GM12878 (cell line): Measurements from ENCODE around the gene B9D1. TPM values are rescaled to one million over a fixed set of nuclear protein-coding genes. Genes with fewer than 3 reads are reported as not detected.

ENCODE experiments used
- ATAC-seq: fragments of 200-7000 bp; cut with Tn5 transposase; 3 replicates; pipeline ENCODE4 v1.9.1; 2020; ENCODE audit warnings: mild to moderate bottlenecking, moderate library complexity
- BruUV-seq: library from RNA; stranded (reverse); fragments of 400-500 nt; replicated peaks from 2 replicates; lab custom pipeline; 2021; lab: Mats Ljungman, UMichigan
- CTCF ChIA-PET: fragments of 300-600 bp; sonication (Branson Sonifier 250); formaldehyde crosslinking; extraction: SDS; loops from one replicate; lab custom pipeline; 2021; ENCODE audit warnings: inconsistent platforms; lab: Yijun Ruan, JAX
- POLR2A ChIA-PET: fragments of 350-600 bp; formaldehyde crosslinking; extraction: SDS; loops from one replicate; lab custom pipeline; 2021; ENCODE audit warnings: inconsistent platforms; lab: Charles Lee
- RAD21 ChIA-PET: fragments of 300-600 bp; sonication (Branson Sonifier 250); formaldehyde crosslinking; loops from one replicate; lab custom pipeline; 2023; ENCODE audit warnings: antibody characterized with exemption; ENCODE audit not compliant: unreplicated experiment; lab: Charles Lee
- SMC1A ChIA-PET: fragments of 300-600 bp; sonication (Branson Sonifier 250); formaldehyde crosslinking; loops from one replicate; lab custom pipeline; 2023; ENCODE audit not compliant: unreplicated experiment, uncharacterized antibody; lab: Charles Lee
- DNase-seq: peaks from one replicate; pipeline ENCODE4 v3.0.0-alpha.2; 2011; ENCODE audit warnings: low read depth, low spot score
- FAIRE-seq: peaks from 3 replicates; lab custom pipeline; 2011; peaks lifted over from hg19 to GRCh38; lab: Jason Lieb, UNC
- H2AFZ ChIP-seq: 2 replicates; pipeline ENCODE4 v1.6.0; 2011; ENCODE audit warnings: low read depth, low read length, control low read depth; ENCODE audit not compliant: control insufficient read depth
- H3K27ac ChIP-seq: 2 replicates; pipeline ENCODE4 v1.5.1; 2011; ENCODE audit warnings: control low read depth; ENCODE audit not compliant: control insufficient read depth, insufficient read depth
- H3K27me3 ChIP-seq, 2 experiments: replicated peaks in 1 of 2; 2 replicates each; pipeline versions ENCODE4 v1.6.0 to v1.6.1; 2011; ENCODE audit warnings: low read length in 1 of 2; ENCODE audit not compliant: control insufficient read depth in 2 of 2, insufficient read depth in 2 of 2
- H3K36me3 ChIP-seq, 2 experiments: 2 replicates each; pipeline ENCODE4 v1.5.1; 2011; ENCODE audit warnings: low read length in 1 of 2; ENCODE audit not compliant: control insufficient read depth in 2 of 2, insufficient read depth in 2 of 2
- H3K4me1 ChIP-seq: 2 replicates; pipeline ENCODE4 v1.6.1; 2011; ENCODE audit warnings: mild to moderate bottlenecking, low read length, moderate library complexity, mixed read lengths; ENCODE audit not compliant: control insufficient read depth, insufficient read depth
- H3K4me2 ChIP-seq: 2 replicates; pipeline ENCODE4 v1.6.0; 2011; ENCODE audit warnings: control low read depth; ENCODE audit not compliant: control insufficient read depth, insufficient read depth
- H3K4me3 ChIP-seq: fragments of 200-600 bp; sonication (generic); 2 replicates; pipeline ENCODE4 v1.5.1; 2016
- H3K79me2 ChIP-seq: 2 replicates; pipeline ENCODE4 v1.6.0; 2011; ENCODE audit warnings: low read length; ENCODE audit not compliant: control insufficient read depth, insufficient read depth
- H3K9ac ChIP-seq: 2 replicates; pipeline ENCODE4 v1.8.0; 2011; ENCODE audit warnings: low read length, control low read depth, mixed read lengths; ENCODE audit not compliant: control insufficient read depth, insufficient read depth
- H3K9me3 ChIP-seq: replicated peaks from 3 replicates; pipeline ENCODE4 v1.5.1; 2011; ENCODE audit warnings: mild to moderate bottlenecking, low read length; ENCODE audit not compliant: control insufficient read depth, insufficient read depth
- H4K20me1 ChIP-seq: 2 replicates; pipeline ENCODE4 v1.6.0; 2011; ENCODE audit not compliant: control insufficient read depth, insufficient read depth
- BMI1 ChIP-seq: fragments of 450-650 bp; IDR thresholded peaks from 2 replicates; pipeline ENCODE4 v1.6.1; 2016; ENCODE audit warnings: mild to moderate bottlenecking, moderate library complexity, borderline replicate concordance
- CEBPB ChIP-seq, 2 experiments: fragments of 150-350 bp in 1 of 2; IDR thresholded peaks; 2 replicates each; pipeline ENCODE4 v1.6.1; 2012 to 2014; ENCODE audit warnings: low read depth in 2 of 2, low read length in 2 of 2, borderline replicate concordance in 1 of 2, inconsistent platforms in 1 of 2
- ETV6 ChIP-seq, 2 experiments: fragments of 450-650 bp in 1 of 2; IDR thresholded peaks in 1 of 2; conservative IDR thresholded peaks in 1 of 2; 2 replicates each; pipeline ENCODE4 v1.6.1; 2014; ENCODE audit warnings: antibody characterized with exemption in 1 of 2, borderline replicate concordance in 1 of 2, low read depth in 1 of 2, mild to moderate bottlenecking in 1 of 2, moderate library complexity in 1 of 2
- FOS ChIP-seq: IDR thresholded peaks from 3 replicates; pipeline ENCODE4 v1.6.1; 2011; ENCODE audit warnings: borderline replicate concordance; ENCODE audit not compliant: insufficient read length; ENCODE audit errors: extremely low read depth
- FOXK2 ChIP-seq: fragments of 450-650 bp; IDR thresholded peaks from 2 replicates; pipeline ENCODE4 v1.6.1; 2017; ENCODE audit warnings: mild to moderate bottlenecking, moderate library complexity
- HDAC2 ChIP-seq: fragments of 200-600 bp; sonication (generic); IDR thresholded peaks from 2 replicates; pipeline ENCODE4 v1.6.1; 2017
- MXI1 ChIP-seq: fragments of 150-350 bp; IDR thresholded peaks from 2 replicates; pipeline ENCODE4 v1.6.1; 2011; ENCODE audit warnings: low read depth, mild to moderate bottlenecking, inconsistent platforms, low read length, improper control_type of control experiment
- NR2F1 ChIP-seq: fragments of 450-650 bp; conservative IDR thresholded peaks from 2 replicates; pipeline ENCODE4 v1.6.1; 2017; ENCODE audit warnings: mild to moderate bottlenecking
- SMARCA5 ChIP-seq: fragments of 450-650 bp; IDR thresholded peaks from 2 replicates; pipeline ENCODE4 v1.6.1; 2017; ENCODE audit warnings: mild to moderate bottlenecking
- SP1 ChIP-seq: IDR thresholded peaks from one replicate; pipeline ENCODE4 v1.6.1; 2011; ENCODE audit warnings: low read depth, low read length
- SRF ChIP-seq, 2 experiments: IDR thresholded peaks; 2 replicates each; pipeline ENCODE4 v1.6.1; 2011; ENCODE audit warnings: low read depth in 2 of 2, low read length in 2 of 2, mild to moderate bottlenecking in 1 of 2, moderate library complexity in 1 of 2
- TCF12 ChIP-seq: IDR thresholded peaks from 2 replicates; pipeline ENCODE4 v1.6.1; 2011; ENCODE audit warnings: low read depth, mild to moderate bottlenecking, low read length
- YBX1 ChIP-seq: fragments of 450-650 bp; IDR thresholded peaks from 2 replicates; pipeline ENCODE4 v1.6.1; 2016; ENCODE audit warnings: antibody characterized with exemption
- ZNF384 ChIP-seq: IDR thresholded peaks from 2 replicates; pipeline ENCODE4 v1.6.1; 2012; ENCODE audit warnings: low read depth, mild to moderate bottlenecking, low read length, improper control_type of control experiment, borderline replicate concordance
- ZZZ3 ChIP-seq: IDR thresholded peaks from 2 replicates; pipeline ENCODE4 v1.6.1; 2011; ENCODE audit warnings: low read depth; ENCODE audit not compliant: control insufficient read depth, insufficient read length
- WGBS: methylation state at CpG from one replicate; pipeline ENCODE4 v1.1.6; 2016; ENCODE audit warnings: low lambda C conversion rate; ENCODE audit not compliant: insufficient replicate concordance, insufficient coverage; ENCODE audit errors: missing lambda C conversion rate; 5-methylcytosine and 5-hydroxymethylcytosine counted together
- in situ Hi-C: fragments of 300-500 bp; cut with MboI; formaldehyde crosslinking; loops from 9 replicates; pipeline ENCODE4 v1.14.3; 2018; ENCODE audit warnings: mixed read lengths
- intact Hi-C: fragments of 100-400 bp; cut with micrococcal nuclease; formaldehyde crosslinking; loops from one replicate; pipeline ENCODE4 v1.14.2; 2022; ENCODE audit not compliant: unreplicated experiment
- polyA plus RNA-seq, 11 experiments: library from polyadenylated mRNA; depleted of rRNA in 4 of 11; unstranded in 6 of 11; stranded (reverse) in 5 of 11; fragments of >200 nt; fragmentation: Nextera tagmentation in 4 of 11; fragmentation: Illumina TruSeq in 1 of 11; extraction: Ambion mirVana in 4 of 11; extraction: Trizol in 1 of 11; gene quantifications; 1 replicate in 1 of 11; 2 replicates in 10 of 11; pipeline versions ENCODE4 v1.2.1 to v1.2.3, GENCODE V29; 2011 to 2016; ENCODE audit warnings: inconsistent platforms in 2 of 11, missing spikeins in 2 of 11, low read depth in 1 of 11
- total RNA-seq, 4 experiments: library from RNA; depleted of rRNA in 3 of 4; stranded (reverse); fragments of >200 nt in 3 of 4; fragmentation: Illumina TruSeq in 1 of 4; extraction: Trizol in 1 of 4; gene quantifications; 2 replicates each; pipeline versions ENCODE4 v1.2.1 to v1.2.3, GENCODE V29; 2013 to 2021
- TF ChIP-seq, protein P1 (sequence below): fragments of 450-650 bp; formaldehyde crosslinking; IDR thresholded peaks from 2 replicates; pipeline ENCODE4 v1.4.0; 2020; ENCODE audit warnings: mild to moderate bottlenecking, moderate library complexity
- TF ChIP-seq, protein P2 (sequence below), 3 experiments: IDR thresholded peaks in 2 of 3; conservative IDR thresholded peaks in 1 of 3; 2 replicates each; pipeline ENCODE4 v1.5.1; 2011; ENCODE audit warnings: low read depth in 3 of 3, low read length in 3 of 3, mild to moderate bottlenecking in 3 of 3, control low read depth in 2 of 3, moderate library complexity in 2 of 3, inconsistent platforms in 1 of 3, mixed read lengths in 1 of 3; ENCODE audit not compliant: control insufficient read depth in 2 of 3, insufficient read depth in 1 of 3; ENCODE audit errors: extremely low read depth in 1 of 3

B9D1 gene
- total and polyA plus RNA-seq, 10 of the 15 experiments (the other 5 are each of a cell fraction or from before 2014, with no cell fraction given) = 5.9 to 18.3 (median 9.8) TPM

DNA sequence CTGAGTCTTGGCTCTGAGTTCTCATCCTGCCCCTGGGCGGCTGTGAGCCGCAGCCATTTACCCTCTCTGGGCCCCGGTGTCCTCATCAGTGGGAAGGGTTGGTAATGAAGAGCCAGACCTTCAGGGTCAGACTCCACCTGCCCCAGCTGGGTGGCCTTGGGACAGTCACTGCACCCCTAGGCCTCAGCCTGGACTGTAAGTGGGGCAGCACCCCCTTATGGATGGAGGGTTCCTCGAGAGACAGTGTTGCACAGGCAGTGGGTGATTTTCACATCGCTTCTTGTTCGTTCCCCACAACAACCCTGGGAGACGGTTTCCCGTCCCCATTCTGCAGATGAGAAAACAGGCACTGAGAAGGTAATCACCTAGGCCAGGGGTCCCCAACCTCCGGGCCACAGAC, 60.5 kb downstream of the B9D1 start:
- H3K4me1 ChIP-seq = peaks cover 39% of the 10 kb centered on the region
- TF ChIP-seq MXI1 (no peak), ZNF384 (no peak), FOS (no peak), HDAC2 (no peak), ETV6 (conservative IDR thresholded peaks at IDR 0.05 in 1 of 2, IDR thresholded peaks at IDR 0.05 in 1 of 2; ENCODE audit: borderline replicate concordance in 1 of 2, low read depth in 1 of 2) (no peak), NR2F1 (no peak), YBX1 (no peak), FOXK2 (no peak), SMARCA5 (no peak), SRF (IDR thresholded peaks at IDR 0.05; ENCODE audit: low read depth in 2 of 2, low read length in 2 of 2) (no peak), CEBPB (IDR thresholded peaks at IDR 0.05; ENCODE audit: borderline replicate concordance in 1 of 2, low read depth in 2 of 2, low read length in 2 of 2) (no peak), ZZZ3 (no peak), BMI1 (no peak), TCF12 (no peak), SP1 (no peak)
- TF ChIP-seq, protein P1, sequence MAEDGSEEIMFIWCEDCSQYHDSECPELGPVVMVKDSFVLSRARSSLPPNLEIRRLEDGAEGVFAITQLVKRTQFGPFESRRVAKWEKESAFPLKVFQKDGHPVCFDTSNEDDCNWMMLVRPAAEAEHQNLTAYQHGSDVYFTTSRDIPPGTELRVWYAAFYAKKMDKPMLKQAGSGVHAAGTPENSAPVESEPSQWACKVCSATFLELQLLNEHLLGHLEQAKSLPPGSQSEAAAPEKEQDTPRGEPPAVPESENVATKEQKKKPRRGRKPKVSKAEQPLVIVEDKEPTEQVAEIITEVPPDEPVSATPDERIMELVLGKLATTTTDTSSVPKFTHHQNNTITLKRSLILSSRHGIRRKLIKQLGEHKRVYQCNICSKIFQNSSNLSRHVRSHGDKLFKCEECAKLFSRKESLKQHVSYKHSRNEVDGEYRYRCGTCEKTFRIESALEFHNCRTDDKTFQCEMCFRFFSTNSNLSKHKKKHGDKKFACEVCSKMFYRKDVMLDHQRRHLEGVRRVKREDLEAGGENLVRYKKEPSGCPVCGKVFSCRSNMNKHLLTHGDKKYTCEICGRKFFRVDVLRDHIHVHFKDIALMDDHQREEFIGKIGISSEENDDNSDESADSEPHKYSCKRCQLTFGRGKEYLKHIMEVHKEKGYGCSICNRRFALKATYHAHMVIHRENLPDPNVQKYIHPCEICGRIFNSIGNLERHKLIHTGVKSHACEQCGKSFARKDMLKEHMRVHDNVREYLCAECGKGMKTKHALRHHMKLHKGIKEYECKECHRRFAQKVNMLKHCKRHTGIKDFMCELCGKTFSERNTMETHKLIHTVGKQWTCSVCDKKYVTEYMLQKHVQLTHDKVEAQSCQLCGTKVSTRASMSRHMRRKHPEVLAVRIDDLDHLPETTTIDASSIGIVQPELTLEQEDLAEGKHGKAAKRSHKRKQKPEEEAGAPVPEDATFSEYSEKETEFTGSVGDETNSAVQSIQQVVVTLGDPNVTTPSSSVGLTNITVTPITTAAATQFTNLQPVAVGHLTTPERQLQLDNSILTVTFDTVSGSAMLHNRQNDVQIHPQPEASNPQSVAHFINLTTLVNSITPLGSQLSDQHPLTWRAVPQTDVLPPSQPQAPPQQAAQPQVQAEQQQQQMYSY (CRISPR knock-in tag) = no peak
- TF ChIP-seq, protein P2, sequence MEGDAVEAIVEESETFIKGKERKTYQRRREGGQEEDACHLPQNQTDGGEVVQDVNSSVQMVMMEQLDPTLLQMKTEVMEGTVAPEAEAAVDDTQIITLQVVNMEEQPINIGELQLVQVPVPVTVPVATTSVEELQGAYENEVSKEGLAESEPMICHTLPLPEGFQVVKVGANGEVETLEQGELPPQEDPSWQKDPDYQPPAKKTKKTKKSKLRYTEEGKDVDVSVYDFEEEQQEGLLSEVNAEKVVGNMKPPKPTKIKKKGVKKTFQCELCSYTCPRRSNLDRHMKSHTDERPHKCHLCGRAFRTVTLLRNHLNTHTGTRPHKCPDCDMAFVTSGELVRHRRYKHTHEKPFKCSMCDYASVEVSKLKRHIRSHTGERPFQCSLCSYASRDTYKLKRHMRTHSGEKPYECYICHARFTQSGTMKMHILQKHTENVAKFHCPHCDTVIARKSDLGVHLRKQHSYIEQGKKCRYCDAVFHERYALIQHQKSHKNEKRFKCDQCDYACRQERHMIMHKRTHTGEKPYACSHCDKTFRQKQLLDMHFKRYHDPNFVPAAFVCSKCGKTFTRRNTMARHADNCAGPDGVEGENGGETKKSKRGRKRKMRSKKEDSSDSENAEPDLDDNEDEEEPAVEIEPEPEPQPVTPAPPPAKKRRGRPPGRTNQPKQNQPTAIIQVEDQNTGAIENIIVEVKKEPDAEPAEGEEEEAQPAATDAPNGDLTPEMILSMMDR (IDR thresholded peaks at IDR 0.05 in 2 of 3, conservative IDR thresholded peaks at IDR 0.05 in 1 of 3; ENCODE audit: control insufficient read depth in 2 of 3, extremely low read depth in 1 of 3, insufficient read depth in 1 of 3, low read depth in 3 of 3, low read length in 3 of 3) = no peak
- TF ChIP-seq, all 136 proteins: peak for 0
- Histone ChIP-seq H2AFZ (no peak overlapping the region), H3K27me3 (no peaks in the 10 kb centered on the region), H3K9ac (no peak overlapping the region), H3K4me2 (no peak overlapping the region), H4K20me1 (peaks cover 3% of the 10 kb centered on the region; the same call in 1 of the 2 replicates), H3K27ac (no peak overlapping the region), H3K9me3 (no peaks in the 10 kb centered on the region), H3K36me3 (no peaks in the 10 kb centered on the region), H3K4me3 (no peak overlapping the region), H3K79me2 (no peaks in the 10 kb centered on the region)
- ATAC-seq (no peak), DNase-seq (no peak), FAIRE-seq (no peak)
- no TSS peak for BruUV-seq
- ChIA-PET RAD21 (no interaction called here), SMC1A (interaction anchor here (1.3 to 2.5 kb wide), 5 partner anchors 9 to 62 kb away, joined by 3 to 11 read pairs (median 4); no protein-coding TSS in a partner anchor), POLR2A (no interaction called here), CTCF (interaction anchor here (1.0 to 1.2 kb wide), 3 partner anchors 17 to 146 kb away, joined by 3 to 5 read pairs (median 3); no protein-coding TSS in a partner anchor)
- intact Hi-C loops (no loop called here), in situ Hi-C loops (no loop called here)
- WGBS = 82% methylated on average over 9 of the region's 9 CpGs
